ENCODE results near the gene GPC6.

DNA sequence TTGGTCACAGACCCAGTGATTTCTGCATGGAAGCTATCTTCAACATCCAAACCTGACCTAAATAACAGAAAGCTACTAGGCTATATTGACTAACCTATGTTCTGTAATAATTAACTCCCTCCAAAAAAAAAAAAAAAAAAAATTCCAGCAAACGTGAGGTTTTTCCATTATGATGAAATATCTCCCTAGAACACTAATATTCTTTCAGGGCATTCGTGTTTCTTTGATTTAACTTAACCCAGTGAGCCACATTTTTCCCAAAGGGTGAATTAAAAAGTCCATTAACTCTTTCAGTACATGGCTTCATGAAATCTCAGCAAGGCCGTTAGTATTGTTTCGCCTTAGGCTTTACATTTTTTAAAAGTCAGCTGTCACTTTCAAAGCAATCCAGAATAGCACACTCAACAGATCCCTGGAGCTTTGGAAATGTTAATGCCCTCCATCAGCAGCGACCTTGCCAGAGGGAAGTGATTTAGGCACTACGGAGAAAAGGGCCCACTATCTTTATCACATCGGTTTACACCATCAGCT, 1077.1 kb downstream of the GPC6 start:
- TF ChIP-seq, protein P1, sequence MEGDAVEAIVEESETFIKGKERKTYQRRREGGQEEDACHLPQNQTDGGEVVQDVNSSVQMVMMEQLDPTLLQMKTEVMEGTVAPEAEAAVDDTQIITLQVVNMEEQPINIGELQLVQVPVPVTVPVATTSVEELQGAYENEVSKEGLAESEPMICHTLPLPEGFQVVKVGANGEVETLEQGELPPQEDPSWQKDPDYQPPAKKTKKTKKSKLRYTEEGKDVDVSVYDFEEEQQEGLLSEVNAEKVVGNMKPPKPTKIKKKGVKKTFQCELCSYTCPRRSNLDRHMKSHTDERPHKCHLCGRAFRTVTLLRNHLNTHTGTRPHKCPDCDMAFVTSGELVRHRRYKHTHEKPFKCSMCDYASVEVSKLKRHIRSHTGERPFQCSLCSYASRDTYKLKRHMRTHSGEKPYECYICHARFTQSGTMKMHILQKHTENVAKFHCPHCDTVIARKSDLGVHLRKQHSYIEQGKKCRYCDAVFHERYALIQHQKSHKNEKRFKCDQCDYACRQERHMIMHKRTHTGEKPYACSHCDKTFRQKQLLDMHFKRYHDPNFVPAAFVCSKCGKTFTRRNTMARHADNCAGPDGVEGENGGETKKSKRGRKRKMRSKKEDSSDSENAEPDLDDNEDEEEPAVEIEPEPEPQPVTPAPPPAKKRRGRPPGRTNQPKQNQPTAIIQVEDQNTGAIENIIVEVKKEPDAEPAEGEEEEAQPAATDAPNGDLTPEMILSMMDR (conservative IDR thresholded peaks at IDR 0.05; ENCODE audit: low read length) = no peak
- no peak for TF ChIP-seq EZH2phosphoT487 (IDR thresholded peaks at IDR 0.05; ENCODE audit: borderline replicate concordance, low read depth, low read length)

Data from OCI-LY7 (cell line).